A549 (cell line): ENCODE measurements around the gene TMEM87B.

Experiments
- CBX8 ChIP-seq: fragments of 200-600 bp; sonication (generic); IDR thresholded peaks from 2 replicates; pipeline ENCODE4 v1.6.1; 2016
- CEBPB ChIP-seq, 2 experiments: fragments of >200 bp in 1 of 2; sonication (Bioruptor Twin) in 1 of 2; formaldehyde crosslinking in 1 of 2; IDR thresholded peaks; 2 replicates each; pipeline ENCODE4 v1.6.1; 2012 to 2016
- CTCF ChIP-seq: fragments of >200 bp; sonication (Bioruptor Twin); formaldehyde crosslinking; IDR thresholded peaks from 3 replicates; pipeline ENCODE4 v1.5.1; 2016
- EP300 ChIP-seq, 2 experiments: fragments of >200 bp; sonication (Bioruptor Twin); formaldehyde crosslinking; IDR thresholded peaks; 2 replicates in 1 of 2; 3 replicates in 1 of 2; pipeline ENCODE4 v1.6.1; 2016 to 2017
- FOSL2 ChIP-seq, 2 experiments: fragments of 450-650 bp in 1 of 2; fragments of >200 bp in 1 of 2; sonication (Bioruptor Twin) in 1 of 2; formaldehyde crosslinking; IDR thresholded peaks; 2 replicates each; pipeline versions ENCODE4 v1.5.0 to v1.6.1; 2016 to 2020; ENCODE audit warnings: mild to moderate bottlenecking in 1 of 2, moderate library complexity in 1 of 2
- HDAC2 ChIP-seq: fragments of 200-600 bp; sonication (generic); IDR thresholded peaks from 2 replicates; pipeline ENCODE4 v1.6.1; 2016
- MAFK ChIP-seq: fragments of 450-650 bp; IDR thresholded peaks from 2 replicates; pipeline ENCODE4 v1.6.1; 2014; ENCODE audit not compliant: partially characterized antibody
- MYC ChIP-seq: IDR thresholded peaks from 2 replicates; pipeline ENCODE4 v1.6.1; 2012; ENCODE audit warnings: mild to moderate bottlenecking, inconsistent platforms, low read length, improper control_type of control experiment, borderline replicate concordance
- POLR2A ChIP-seq: IDR thresholded peaks from 2 replicates; pipeline ENCODE4 v1.6.1; 2012; ENCODE audit warnings: mild to moderate bottlenecking, low read length
- RAD21 ChIP-seq, 2 experiments: fragments of >200 bp in 1 of 2; sonication (Bioruptor Twin) in 1 of 2; formaldehyde crosslinking in 1 of 2; IDR thresholded peaks in 1 of 2; conservative IDR thresholded peaks in 1 of 2; 2 replicates in 1 of 2; 3 replicates in 1 of 2; pipeline ENCODE4 v1.6.1; 2012 to 2018; ENCODE audit warnings: inconsistent platforms in 1 of 2

- TF ChIP-seq HDAC2 (no peak), CBX8 (no peak), MAFK (no peak), CEBPB (IDR thresholded peaks at IDR 0.05) (no peak), CTCF (no peak), RAD21 (conservative IDR thresholded peaks at IDR 0.05 in 1 of 2, IDR thresholded peaks at IDR 0.05 in 1 of 2) (no peak), EP300 (IDR thresholded peaks at IDR 0.05) (no peak), FOSL2 (IDR thresholded peaks at IDR 0.05) (no peak), FOSL2 (CRISPR knock-in tag; IDR thresholded peaks at IDR 0.05) (no peak), MYC (no peak), POLR2A (no peak)
Measured at GRCh38 chr2:112137516-112138158, 82.6 kb downstream of the TMEM87B start.
